GM19239 (cell line): ENCODE results near the gene C1orf52.
"Not testable (repeated sequence)": the region's sequence is repeated elsewhere in the genome, so short reads cannot be mapped to it uniquely, and the experiment has no call there.

Experiments used
- DNase-seq: peaks from one replicate; pipeline ENCODE4 v3.0.0; 2011; ENCODE audit warnings: low spot score; ENCODE audit not compliant: insufficient read length
- FAIRE-seq: peaks from 2 replicates; lab custom pipeline; 2011; peaks lifted over from hg19 to GRCh38; lab: Jason Lieb, UNC

C1orf52 gene

DNA sequence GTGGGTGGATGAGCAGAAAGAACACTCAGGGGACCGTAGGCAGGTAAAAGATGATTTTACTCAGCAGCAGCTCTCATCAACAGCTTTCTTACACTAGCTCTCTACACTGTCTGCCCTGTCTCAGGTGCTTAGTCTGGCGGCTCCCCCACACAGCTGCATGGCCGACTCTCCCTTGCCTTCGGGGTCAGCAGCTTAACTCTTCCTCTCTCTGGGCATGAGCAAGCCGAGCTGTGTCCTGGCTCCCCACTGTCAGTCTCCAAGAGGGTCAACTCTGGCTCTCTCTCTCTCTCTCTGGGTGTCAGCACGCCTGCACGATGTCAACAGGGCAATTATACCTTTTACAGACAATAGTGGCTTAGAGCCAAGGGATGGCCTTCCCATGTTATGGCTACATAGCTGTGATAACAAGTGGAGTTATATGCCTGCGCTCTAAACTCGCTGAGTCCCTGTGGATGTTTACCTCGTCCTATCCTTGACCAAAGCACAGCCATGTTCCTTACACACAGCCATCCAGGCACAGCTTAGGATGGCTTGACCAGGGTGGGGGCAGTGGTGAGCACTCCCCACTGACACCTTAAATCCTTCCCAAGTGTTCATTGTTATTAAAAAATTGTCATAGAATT is 20.1 kb upstream of the C1orf52 start:
- FAIRE-seq, result no peak
- no peak for DNase-seq

- DNase-seq (no peak), FAIRE-seq (no peak)
Measured at GRCh38 chr1:85278853-85279314, 19.4 kb upstream of the C1orf52 start.

DNA sequence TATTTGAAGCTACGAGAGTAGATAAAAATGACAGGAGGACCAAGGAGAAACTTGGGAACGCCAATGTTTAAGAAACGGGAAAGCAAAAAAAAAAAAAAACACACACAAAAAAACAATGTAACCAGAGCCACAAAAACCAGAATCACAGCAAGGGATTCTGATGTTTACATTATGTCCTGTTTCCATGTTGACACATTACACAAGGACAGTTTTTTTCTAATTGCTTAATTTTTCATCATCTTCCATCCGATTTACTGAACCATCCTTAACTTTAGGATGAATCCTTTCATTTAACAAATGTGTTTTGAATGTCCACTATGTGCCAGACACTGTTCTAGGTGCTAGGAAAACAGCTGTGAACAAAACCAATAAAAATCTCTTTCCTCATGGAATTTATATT is 18.3 kb upstream of the C1orf52 start:
- no peak for DNase-seq
- FAIRE-seq, result no peak

GRCh38 chr1:85276978-85277639 is 17.6 kb upstream of the C1orf52 start:
- FAIRE-seq (no peak), DNase-seq (no peak)

- FAIRE-seq (peak; percentile 98), DNase-seq (peak; percentile 90)
Measured at GRCh38 chr1:85276215-85276977, 16.9 kb upstream of the C1orf52 start, which contains the start of gene BCL10. Gene BCL10, minus strand, starts transcription at chr1:85276632. Its CDS starts 280 bp downstream, at chr1:85276352.

- no peak for DNase-seq
- FAIRE-seq, result peak; percentile 69
Measured at GRCh38 chr1:85275701-85276214, 16.3 kb upstream of the C1orf52 start.

DNA sequence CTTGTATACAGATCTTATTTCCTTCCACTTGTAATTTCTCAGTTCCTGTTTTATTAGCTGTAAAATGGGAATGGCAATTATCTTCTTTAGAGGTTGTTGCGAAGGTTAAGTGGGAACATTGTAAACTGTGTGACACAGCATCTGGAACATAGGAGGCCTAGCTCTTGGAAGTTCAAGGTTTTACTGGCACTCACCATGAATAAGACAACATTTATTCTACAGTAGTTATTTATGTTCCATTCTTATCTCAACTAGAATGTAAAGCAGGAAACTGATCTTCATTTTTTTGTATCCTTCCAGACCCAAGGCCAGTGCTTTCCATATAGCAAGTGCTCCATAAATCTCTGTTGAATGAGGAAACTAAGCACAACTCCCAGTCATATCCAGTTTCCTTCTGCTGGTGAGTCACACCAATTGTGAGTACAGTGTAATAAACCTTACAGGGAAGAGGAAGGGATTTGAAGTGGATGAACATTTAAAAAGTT is 15.5 kb upstream of the C1orf52 start:
- DNase-seq (no peak), FAIRE-seq (no peak)

- no peak for FAIRE-seq
Measured at GRCh38 chr1:85273397-85273796, 13.9 kb upstream of the C1orf52 start.

GRCh38 chr1:85268801-85269585 is 9.5 kb upstream of the C1orf52 start:
- FAIRE-seq, result no peak
- no peak for DNase-seq

More at GRCh38 chr1:85273397-85273796, 13.9 kb upstream of the C1orf52 start:
- DNase-seq, result no peak

DNA sequence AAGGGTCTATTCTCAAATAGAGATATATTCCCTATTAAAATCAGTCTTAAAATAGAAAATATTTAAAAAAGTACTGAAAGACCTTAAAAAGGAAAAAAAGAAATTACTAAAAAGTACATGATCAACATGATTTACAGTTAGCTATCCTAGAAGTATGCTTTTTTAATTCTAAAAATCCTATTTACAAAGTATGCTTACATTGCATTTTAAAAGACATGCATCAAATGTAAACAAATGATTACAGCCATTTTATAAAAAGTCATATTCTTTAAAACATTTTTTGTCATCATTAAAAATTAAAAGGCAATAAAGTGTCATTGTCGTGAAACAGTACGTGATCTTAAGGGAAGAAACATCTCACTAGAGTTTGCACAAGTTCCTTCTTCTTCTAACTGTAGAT is 7.9 kb upstream of the C1orf52 start:
- no peak for DNase-seq
- no peak for FAIRE-seq

DNA sequence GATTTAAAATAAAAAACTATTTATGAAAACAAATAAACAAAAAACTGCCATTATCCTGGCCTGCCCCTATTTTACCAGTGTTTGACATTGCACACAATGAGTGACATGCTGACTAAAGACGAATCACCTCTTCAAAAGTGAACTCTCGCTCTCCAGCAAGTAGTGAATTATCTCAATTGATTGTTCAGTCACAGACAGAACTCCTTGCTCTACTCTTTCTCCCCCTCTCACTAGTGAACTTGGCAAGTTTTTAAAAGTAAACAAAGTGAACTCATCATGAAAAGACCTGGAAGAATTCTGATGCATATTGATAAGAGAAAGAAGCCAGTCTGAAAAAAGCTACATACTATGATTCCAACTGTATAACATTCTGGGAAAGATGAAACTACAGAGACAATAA is 4.7 kb upstream of the C1orf52 start:
- no peak for DNase-seq
- no peak for FAIRE-seq

DNA sequence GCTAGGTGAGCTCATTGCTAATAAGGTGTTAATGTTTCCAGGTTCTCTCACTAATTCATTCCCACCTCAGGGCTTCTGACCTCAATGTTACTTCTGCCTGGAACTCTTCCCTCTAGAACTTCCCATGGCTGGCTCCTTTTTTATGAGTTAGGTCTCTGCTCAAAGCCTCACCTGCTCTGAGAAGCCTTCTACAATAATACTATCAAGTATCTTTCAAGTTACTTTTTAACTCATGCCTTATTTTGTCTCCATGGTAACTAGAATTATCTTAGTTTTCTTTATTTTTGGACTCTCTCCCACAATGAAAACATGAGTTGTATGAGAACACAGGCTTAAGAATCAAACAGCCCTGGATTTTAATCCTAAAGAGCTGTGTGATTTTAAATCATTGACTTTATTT is 3.5 kb upstream of the C1orf52 start:
- FAIRE-seq, result no peak
- DNase-seq, result no peak

DNA sequence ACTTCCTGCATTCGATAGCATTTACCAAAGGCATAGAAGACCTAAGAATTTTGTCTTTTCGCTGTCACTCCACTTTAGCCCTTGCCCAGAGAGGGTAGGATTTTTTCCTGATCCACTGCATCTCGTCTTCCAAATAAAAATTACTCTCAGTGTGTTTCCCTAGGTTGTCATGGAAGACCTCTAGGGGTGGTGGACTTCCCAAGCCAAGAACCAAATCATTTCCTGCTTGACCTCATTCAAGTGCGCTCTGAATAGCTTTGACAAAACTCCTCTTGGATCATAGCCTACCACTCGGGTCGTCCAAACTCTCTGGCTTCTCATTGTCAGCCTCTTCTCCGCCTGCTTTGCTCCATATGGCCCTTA is 431 bp upstream of the C1orf52 start:
- FAIRE-seq (no peak), DNase-seq (no peak)

DNA sequence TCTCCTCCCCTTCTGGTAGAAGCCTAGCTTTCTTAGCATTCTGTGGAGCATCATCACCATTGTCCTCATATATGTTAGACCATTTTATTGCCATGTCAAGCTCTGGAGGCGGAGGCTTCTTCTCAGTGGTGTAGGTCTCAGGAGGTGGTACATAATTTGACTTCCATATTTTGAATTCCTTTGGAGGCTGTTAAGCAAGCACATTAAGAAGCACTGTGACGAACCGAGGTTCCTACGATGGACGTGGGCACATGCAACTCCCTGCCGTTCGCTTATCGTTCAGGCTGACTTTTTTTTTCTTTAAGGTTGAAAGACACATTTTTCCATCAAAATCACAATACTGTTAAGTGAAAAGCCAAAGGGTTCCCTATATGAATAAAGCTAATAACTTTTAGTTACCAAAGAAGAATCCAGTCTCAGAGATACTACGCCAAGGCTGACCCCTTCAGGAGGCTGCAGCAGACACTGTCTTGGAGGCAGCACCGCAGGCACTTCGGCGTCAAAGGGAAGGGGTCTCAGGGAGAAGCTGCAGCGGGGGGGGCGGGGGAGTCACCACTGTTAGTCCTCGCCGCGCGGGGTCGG is 835 bp downstream of the C1orf52 start:
- DNase-seq, result no peak

DNA sequence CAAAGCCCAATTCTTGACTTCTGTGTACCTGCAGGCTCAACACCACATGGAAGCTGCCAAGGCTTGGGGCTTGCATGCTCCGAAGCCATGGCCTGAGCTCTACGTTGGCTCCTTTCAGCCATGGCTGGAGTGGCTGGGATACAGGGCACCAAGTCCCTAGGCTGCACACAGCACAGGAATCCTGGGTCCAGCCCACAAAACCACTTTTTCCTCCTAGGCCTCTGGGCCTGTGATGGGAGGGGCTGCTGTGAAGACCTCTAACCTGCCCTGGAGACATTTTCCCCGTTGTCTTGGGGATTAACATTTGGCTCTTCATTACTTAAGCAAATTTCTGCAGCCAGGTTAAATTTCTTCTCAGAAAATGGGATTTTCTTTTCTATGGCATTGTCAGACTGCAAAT is 10.4 kb downstream of the C1orf52 start:
- not testable (repeated sequence) for DNase-seq, FAIRE-seq

More for the DNA sequence above, 835 bp downstream of the C1orf52 start:
- FAIRE-seq, result no peak

- no peak for DNase-seq
- FAIRE-seq, result no peak
Measured at GRCh38 chr1:85245891-85246290, 13.6 kb downstream of the C1orf52 start.

- DNase-seq (no peak), FAIRE-seq (no peak)
Measured at GRCh38 chr1:85245456-85245855, 14.0 kb downstream of the C1orf52 start.

- DNase-seq (no peak), FAIRE-seq (no peak)
Measured at GRCh38 chr1:85244271-85245061, 15.0 kb downstream of the C1orf52 start.

- no peak for FAIRE-seq
- no peak for DNase-seq
Measured at GRCh38 chr1:85243372-85243771, 16.1 kb downstream of the C1orf52 start.
